ENCODE measurements around the gene MROH2B.

MROH2B gene

GRCh38 chr5:40991168-40991980, 79.8 kb downstream of the MROH2B start:
- Histone ChIP-seq H3K36me3 (no peaks in the 10 kb centered on the region), H3K9me3 (no peaks in the 10 kb centered on the region), H3K4me1 (ENCODE audit: control insufficient read depth in 1 of 2, insufficient read depth in 1 of 2, low read depth in 1 of 2, low read length in 1 of 2) (no peaks in the 10 kb centered on the region), H3K27me3 (no peaks in the 10 kb centered on the region), H3K4me3 (ENCODE audit: low read depth in 1 of 2, low read length in 1 of 2) (no peak overlapping the region), H3K27ac (no peak overlapping the region)
- TF ChIP-seq CTCF (IDR thresholded peaks at IDR 0.05): no peak

GRCh38 chr5:40988746-40989510, 82.2 kb downstream of the MROH2B start:
- Histone ChIP-seq H3K4me1 (ENCODE audit: control insufficient read depth in 1 of 2, insufficient read depth in 1 of 2, low read depth in 1 of 2, low read length in 1 of 2) (no peaks in the 10 kb centered on the region), H3K27me3 (no peaks in the 10 kb centered on the region), H3K4me3 (ENCODE audit: low read depth in 1 of 2, low read length in 1 of 2) (no peak overlapping the region), H3K27ac (no peak overlapping the region), H3K36me3 (no peaks in the 10 kb centered on the region), H3K9me3 (no peaks in the 10 kb centered on the region)
- TF ChIP-seq CTCF (IDR thresholded peaks at IDR 0.05): no peak

GRCh38 chr5:40987349-40987748, 83.8 kb downstream of the MROH2B start:
- H3K4me3 ChIP-seq (ENCODE audit: low read depth in 1 of 2, low read length in 1 of 2): no peak overlapping the region
- no peak for TF ChIP-seq CTCF (IDR thresholded peaks at IDR 0.05)
- no peak overlapping the region for H3K27ac ChIP-seq
- H3K36me3 ChIP-seq: no peaks in the 10 kb centered on the region
- no peaks in the 10 kb centered on the region for H3K4me1 ChIP-seq (ENCODE audit: control insufficient read depth in 1 of 2, insufficient read depth in 1 of 2, low read depth in 1 of 2, low read length in 1 of 2)
- no peaks in the 10 kb centered on the region for H3K9me3 ChIP-seq
- no peaks in the 10 kb centered on the region for H3K27me3 ChIP-seq

GRCh38 chr5:40986666-40987065, 84.5 kb downstream of the MROH2B start:
- H3K27me3 ChIP-seq: no peaks in the 10 kb centered on the region
- H3K36me3 ChIP-seq: no peaks in the 10 kb centered on the region
- no peak overlapping the region for H3K4me3 ChIP-seq (ENCODE audit: low read depth in 1 of 2, low read length in 1 of 2)
- no peak overlapping the region for H3K27ac ChIP-seq
- no peaks in the 10 kb centered on the region for H3K4me1 ChIP-seq (ENCODE audit: control insufficient read depth in 1 of 2, insufficient read depth in 1 of 2, low read depth in 1 of 2, low read length in 1 of 2)
- H3K9me3 ChIP-seq: no peaks in the 10 kb centered on the region
- TF ChIP-seq CTCF (IDR thresholded peaks at IDR 0.05): no peak

GRCh38 chr5:40985501-40985900, 85.6 kb downstream of the MROH2B start:
- Histone ChIP-seq H3K4me3 (ENCODE audit: low read depth in 1 of 2, low read length in 1 of 2) (no peak overlapping the region), H3K4me1 (ENCODE audit: control insufficient read depth in 1 of 2, insufficient read depth in 1 of 2, low read depth in 1 of 2, low read length in 1 of 2) (no peaks in the 10 kb centered on the region), H3K27me3 (no peaks in the 10 kb centered on the region), H3K36me3 (no peaks in the 10 kb centered on the region), H3K27ac (no peak overlapping the region), H3K9me3 (no peaks in the 10 kb centered on the region)
- TF ChIP-seq CTCF (IDR thresholded peaks at IDR 0.05): no peak
